Measurements from ENCODE around the gene E2F4.

- TF ChIP-seq, protein P1, sequence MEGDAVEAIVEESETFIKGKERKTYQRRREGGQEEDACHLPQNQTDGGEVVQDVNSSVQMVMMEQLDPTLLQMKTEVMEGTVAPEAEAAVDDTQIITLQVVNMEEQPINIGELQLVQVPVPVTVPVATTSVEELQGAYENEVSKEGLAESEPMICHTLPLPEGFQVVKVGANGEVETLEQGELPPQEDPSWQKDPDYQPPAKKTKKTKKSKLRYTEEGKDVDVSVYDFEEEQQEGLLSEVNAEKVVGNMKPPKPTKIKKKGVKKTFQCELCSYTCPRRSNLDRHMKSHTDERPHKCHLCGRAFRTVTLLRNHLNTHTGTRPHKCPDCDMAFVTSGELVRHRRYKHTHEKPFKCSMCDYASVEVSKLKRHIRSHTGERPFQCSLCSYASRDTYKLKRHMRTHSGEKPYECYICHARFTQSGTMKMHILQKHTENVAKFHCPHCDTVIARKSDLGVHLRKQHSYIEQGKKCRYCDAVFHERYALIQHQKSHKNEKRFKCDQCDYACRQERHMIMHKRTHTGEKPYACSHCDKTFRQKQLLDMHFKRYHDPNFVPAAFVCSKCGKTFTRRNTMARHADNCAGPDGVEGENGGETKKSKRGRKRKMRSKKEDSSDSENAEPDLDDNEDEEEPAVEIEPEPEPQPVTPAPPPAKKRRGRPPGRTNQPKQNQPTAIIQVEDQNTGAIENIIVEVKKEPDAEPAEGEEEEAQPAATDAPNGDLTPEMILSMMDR (IDR thresholded peaks at IDR 0.05): peak; percentile 34
- TF ChIP-seq POLR2AphosphoS5 (IDR thresholded peaks at IDR 0.05; ENCODE audit: low read depth, low read length): no peak
- TF ChIP-seq, protein P2, sequence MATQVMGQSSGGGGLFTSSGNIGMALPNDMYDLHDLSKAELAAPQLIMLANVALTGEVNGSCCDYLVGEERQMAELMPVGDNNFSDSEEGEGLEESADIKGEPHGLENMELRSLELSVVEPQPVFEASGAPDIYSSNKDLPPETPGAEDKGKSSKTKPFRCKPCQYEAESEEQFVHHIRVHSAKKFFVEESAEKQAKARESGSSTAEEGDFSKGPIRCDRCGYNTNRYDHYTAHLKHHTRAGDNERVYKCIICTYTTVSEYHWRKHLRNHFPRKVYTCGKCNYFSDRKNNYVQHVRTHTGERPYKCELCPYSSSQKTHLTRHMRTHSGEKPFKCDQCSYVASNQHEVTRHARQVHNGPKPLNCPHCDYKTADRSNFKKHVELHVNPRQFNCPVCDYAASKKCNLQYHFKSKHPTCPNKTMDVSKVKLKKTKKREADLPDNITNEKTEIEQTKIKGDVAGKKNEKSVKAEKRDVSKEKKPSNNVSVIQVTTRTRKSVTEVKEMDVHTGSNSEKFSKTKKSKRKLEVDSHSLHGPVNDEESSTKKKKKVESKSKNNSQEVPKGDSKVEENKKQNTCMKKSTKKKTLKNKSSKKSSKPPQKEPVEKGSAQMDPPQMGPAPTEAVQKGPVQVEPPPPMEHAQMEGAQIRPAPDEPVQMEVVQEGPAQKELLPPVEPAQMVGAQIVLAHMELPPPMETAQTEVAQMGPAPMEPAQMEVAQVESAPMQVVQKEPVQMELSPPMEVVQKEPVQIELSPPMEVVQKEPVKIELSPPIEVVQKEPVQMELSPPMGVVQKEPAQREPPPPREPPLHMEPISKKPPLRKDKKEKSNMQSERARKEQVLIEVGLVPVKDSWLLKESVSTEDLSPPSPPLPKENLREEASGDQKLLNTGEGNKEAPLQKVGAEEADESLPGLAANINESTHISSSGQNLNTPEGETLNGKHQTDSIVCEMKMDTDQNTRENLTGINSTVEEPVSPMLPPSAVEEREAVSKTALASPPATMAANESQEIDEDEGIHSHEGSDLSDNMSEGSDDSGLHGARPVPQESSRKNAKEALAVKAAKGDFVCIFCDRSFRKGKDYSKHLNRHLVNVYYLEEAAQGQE (IDR thresholded peaks at IDR 0.05; ENCODE audit: insufficient read depth in 1 of 2, low read depth in 2 of 2, low read length in 1 of 2): no peak
- TF ChIP-seq SIN3A (IDR thresholded peaks at IDR 0.05; ENCODE audit: borderline replicate concordance, insufficient read depth, low read depth, low read length): no peak
These were observed 17.9 kb upstream of the E2F4 start for GRCh38 chr16:67173808-67174705.

Data from Panc1 (cell line).